IMR-90 (cell line): ENCODE data around the gene MYH11.

Experiments used
- CHD1 ChIP-seq: IDR thresholded peaks from 2 replicates; pipeline ENCODE4 v1.6.1; 2012; ENCODE audit warnings: low read depth, low read length, improper control_type of control experiment
- CTCF ChIP-seq: conservative IDR thresholded peaks from 2 replicates; pipeline ENCODE4 v1.5.1; 2012; ENCODE audit warnings: mild to moderate bottlenecking, low read depth, low read length, improper control_type of control experiment
- RAD21 ChIP-seq: IDR thresholded peaks from 2 replicates; pipeline ENCODE4 v1.6.1; 2012; ENCODE audit warnings: low read length, improper control_type of control experiment

GRCh38 chr16:15707332-15707731, 149.5 kb downstream of the MYH11 start:
- no peak for TF ChIP-seq CTCF
- TF ChIP-seq CHD1, result no peak
- no peak for TF ChIP-seq RAD21
